ENCODE measurements around the gene WRAP53. TPM values are rescaled to one million over a fixed set of nuclear protein-coding genes. Genes with fewer than 3 reads are reported as not detected.

Gene WRAP53
- total RNA-seq, 2 experiments from 2014 or later, result 27.1 to 29.3 TPM

DNA sequence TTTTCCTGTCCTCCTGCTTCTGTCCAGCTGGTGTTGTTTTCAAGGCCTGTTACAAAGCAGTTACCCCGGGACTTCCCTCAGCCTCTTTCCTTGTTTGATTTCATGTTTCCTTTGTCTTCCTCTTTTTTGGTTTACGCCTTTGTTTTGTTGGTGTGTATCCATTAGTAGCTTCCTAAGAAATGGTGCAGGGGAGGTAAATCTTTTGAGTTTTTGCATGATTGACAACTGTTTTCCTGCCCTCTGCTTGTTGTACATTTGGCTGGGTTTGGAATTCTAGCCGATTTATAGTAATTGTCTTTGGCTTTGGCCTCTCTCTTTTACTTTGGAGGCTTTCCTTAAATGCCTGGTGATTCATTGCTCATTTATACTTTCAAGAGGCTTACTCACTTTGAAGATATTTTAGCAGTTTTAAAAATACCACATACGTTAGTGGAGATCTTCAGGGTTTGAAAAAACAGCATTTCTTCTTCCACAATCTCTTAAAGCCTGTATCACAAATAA is 62.1 kb downstream of the WRAP53 start:
- Mint-ChIP-seq H3K4me1 (ENCODE audit: low read depth) (no peaks in the 10 kb centered on the region), H3K4me3 (no peak overlapping the region), H3K36me3 (ENCODE audit: low read depth) (no peaks in the 10 kb centered on the region), H3K9me3 (ENCODE audit: insufficient read depth) (no peaks in the 10 kb centered on the region), H3K27me3 (ENCODE audit: low read depth) (peaks cover 11% of the 10 kb centered on the region), H3K27ac (no peak overlapping the region)
- no peak for DNase-seq
- ChIA-PET POLR2A (no interaction called here), CTCF (no interaction called here)
- ATAC-seq, result no peak

Other genes with a start within 250 kb of the WRAP53 start
- 10 to 100 TPM; 16.6 to 18.8 TPM for gene FGF11, start 249.0 kb upstream of the WRAP53 start, total RNA-seq
- gene CHRNB1, start 243.4 kb upstream of the WRAP53 start, total RNA-seq, result 10 to 100 TPM; 14.1 to 15.7 TPM
- gene ZBTB4, start 208.8 kb upstream of the WRAP53 start, total RNA-seq, result 10 to 100 TPM; 29.8 to 30.0 TPM
- not detected for gene SLC35G6, start 207.0 kb upstream of the WRAP53 start, total RNA-seq
- 100 to 1,000 TPM; 183 to 185 TPM for gene POLR2A, start 204.1 kb upstream of the WRAP53 start, total RNA-seq
- 100 to 1,000 TPM in 1 of 2 experiments, 10 to 100 TPM in 1; 93.7 to 100 TPM for gene TNFSF12, start 139.4 kb upstream of the WRAP53 start, total RNA-seq
- 1 to 10 TPM; 8.0 to 9.0 TPM for gene TNFSF13, start 129.7 kb upstream of the WRAP53 start, total RNA-seq
- 10 to 100 TPM; 54.4 to 62.0 TPM for gene SENP3, start 126.6 kb upstream of the WRAP53 start, total RNA-seq
- gene CD68, start 108.8 kb upstream of the WRAP53 start, total RNA-seq, result 10 to 100 TPM in 1 of 2 experiments, 1 to 10 TPM in 1; 9.4 to 10.7 TPM
- gene MPDU1, start 104.6 kb upstream of the WRAP53 start, total RNA-seq, result 10 to 100 TPM; 69.0 to 70.4 TPM
- under 1 TPM; 0.29 to 0.34 TPM for gene SOX15, start 98.4 kb upstream of the WRAP53 start, total RNA-seq
- 10 to 100 TPM; 27.6 to 31.8 TPM for gene FXR2, start 73.6 kb upstream of the WRAP53 start, total RNA-seq
- gene SAT2, start 60.7 kb upstream of the WRAP53 start, total RNA-seq, result 10 to 100 TPM; 18.2 to 21.4 TPM
- not detected for gene SHBG, start 58.3 kb upstream of the WRAP53 start, total RNA-seq
- not detected for gene ATP1B2, start 37.6 kb upstream of the WRAP53 start, total RNA-seq
- 100 to 1,000 TPM; 131 to 136 TPM for gene TP53, start 987 bp upstream of the WRAP53 start, total RNA-seq
- not detected for gene EFNB3, start 16.7 kb downstream of the WRAP53 start, total RNA-seq
- not detected for gene DNAH2, start 29.3 kb downstream of the WRAP53 start, total RNA-seq
- gene KDM6B, start 145.7 kb downstream of the WRAP53 start, total RNA-seq, result 10 to 100 TPM; 12.4 to 12.6 TPM
- gene TMEM88, start 166.6 kb downstream of the WRAP53 start, total RNA-seq, result 1 to 10 TPM in 1 of 2 experiments, under 1 TPM in 1; 0.87 to 1.2 TPM
- gene NAA38, start 169.1 kb downstream of the WRAP53 start, total RNA-seq, result 10 to 100 TPM; 92.7 to 93.1 TPM
- gene CYB5D1, start 169.5 kb downstream of the WRAP53 start, total RNA-seq, result 10 to 100 TPM in 1 of 2 experiments, 1 to 10 TPM in 1; 9.8 to 11.2 TPM
- gene CHD3, start 200.3 kb downstream of the WRAP53 start, total RNA-seq, result 100 to 1,000 TPM; 125 to 129 TPM
- 1 to 10 TPM; 4.2 TPM for gene RNF227, start 227.8 kb downstream of the WRAP53 start, total RNA-seq
- 10 to 100 TPM in 1 of 2 experiments, 1 to 10 TPM in 1; 8.8 to 10.3 TPM for gene KCNAB3, start 241.4 kb downstream of the WRAP53 start, total RNA-seq
- gene TRAPPC1, start 243.5 kb downstream of the WRAP53 start, total RNA-seq, result 100 to 1,000 TPM; 248 to 278 TPM
- 10 to 100 TPM; 66.7 to 76.5 TPM for gene CNTROB, start 243.7 kb downstream of the WRAP53 start, total RNA-seq